GM21529 (cell line): ENCODE data around the gene VSTM5.
A peak's percentile ranks its signal among the peaks of the same experiment; 100 is the strongest.
"Not testable (repeated sequence)": the region's sequence is repeated elsewhere in the genome, so short reads cannot be mapped to it uniquely, and the experiment has no call there.

ENCODE experiments used
- ATAC-seq: cut with Tn5 transposase; IDR thresholded peaks from one replicate; pipeline ENCODE4 v1.9.1; 2021; ENCODE audit not compliant: unreplicated experiment

Gene VSTM5

DNA sequence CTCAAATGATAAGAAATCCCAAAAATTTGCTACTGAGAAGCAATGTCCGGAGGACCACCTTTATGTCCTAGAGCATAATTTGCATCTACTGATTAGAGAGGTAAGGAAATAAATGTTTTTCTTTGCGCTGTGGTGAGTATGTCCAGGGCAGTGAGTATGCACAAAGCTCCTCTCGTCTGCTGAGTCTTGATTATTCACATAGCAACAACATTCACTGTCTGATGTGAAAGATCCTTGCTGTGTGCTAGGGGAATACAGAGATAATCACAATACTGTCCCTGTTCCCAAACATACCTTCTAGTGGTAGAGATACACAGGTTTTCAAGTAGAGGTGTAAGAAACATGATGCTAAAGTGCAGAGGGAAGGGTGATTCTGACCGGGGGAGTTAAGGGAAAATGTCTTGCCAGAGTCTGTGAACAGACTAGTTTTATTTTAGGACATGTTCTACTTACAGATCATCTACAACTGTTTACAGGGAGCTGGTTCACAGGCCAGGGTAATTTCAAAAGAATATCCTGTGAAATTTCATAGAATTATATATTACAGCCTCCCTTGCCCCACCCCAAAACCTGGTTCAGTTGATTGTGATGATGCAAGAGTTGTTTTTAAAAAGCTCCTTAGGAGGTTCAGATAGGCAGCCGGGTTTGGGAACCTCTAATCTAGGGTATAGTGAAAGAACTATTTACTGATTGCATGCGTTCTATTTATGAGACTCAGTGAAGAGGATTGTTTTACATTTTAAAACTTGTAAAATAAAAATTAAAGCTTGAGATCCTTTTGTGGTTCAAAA, 53.8 kb downstream of the VSTM5 start:
- no peak for ATAC-seq

DNA sequence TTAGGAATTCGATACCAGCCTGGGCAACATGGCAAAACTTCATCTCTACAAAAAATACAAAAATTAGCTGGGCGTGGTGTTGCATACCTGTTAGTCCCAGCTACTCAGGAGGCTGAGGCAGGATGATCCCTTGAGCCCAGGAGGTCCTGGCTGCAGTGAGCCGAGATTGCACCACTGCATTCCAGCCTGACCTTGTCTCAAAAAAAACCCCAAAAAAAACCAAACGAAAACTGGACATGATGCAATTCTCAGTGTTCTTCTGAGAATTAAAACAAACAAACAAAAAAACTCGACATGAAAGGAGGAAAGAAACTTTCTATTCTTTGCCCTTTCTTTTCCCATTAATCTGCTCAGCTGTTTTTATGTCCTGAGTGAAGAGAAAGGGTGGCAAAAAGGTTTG, 58.9 kb downstream of the VSTM5 start:
- no peak for ATAC-seq

DNA sequence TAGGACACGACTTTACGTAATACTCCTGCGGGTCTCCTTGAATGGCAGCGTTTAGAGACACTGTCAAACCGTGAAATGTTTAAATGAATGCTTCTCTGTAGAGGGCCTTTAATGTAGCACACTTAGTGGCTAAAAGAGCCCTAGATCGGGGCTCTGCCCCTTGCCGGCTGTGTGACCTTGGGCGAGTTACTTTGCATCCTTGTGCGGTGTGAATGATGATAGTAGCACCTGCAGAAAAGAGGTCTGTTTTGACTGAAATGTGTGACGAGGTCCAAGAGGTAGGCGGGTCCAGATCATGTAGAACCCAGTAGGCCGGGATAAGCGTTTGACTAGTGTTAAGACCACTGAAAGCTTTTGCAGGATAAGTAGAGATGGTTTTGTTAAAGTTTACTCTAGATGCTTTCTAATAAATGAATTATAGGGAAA, 65.5 kb downstream of the VSTM5 start:
- peak; percentile 28 for ATAC-seq

DNA sequence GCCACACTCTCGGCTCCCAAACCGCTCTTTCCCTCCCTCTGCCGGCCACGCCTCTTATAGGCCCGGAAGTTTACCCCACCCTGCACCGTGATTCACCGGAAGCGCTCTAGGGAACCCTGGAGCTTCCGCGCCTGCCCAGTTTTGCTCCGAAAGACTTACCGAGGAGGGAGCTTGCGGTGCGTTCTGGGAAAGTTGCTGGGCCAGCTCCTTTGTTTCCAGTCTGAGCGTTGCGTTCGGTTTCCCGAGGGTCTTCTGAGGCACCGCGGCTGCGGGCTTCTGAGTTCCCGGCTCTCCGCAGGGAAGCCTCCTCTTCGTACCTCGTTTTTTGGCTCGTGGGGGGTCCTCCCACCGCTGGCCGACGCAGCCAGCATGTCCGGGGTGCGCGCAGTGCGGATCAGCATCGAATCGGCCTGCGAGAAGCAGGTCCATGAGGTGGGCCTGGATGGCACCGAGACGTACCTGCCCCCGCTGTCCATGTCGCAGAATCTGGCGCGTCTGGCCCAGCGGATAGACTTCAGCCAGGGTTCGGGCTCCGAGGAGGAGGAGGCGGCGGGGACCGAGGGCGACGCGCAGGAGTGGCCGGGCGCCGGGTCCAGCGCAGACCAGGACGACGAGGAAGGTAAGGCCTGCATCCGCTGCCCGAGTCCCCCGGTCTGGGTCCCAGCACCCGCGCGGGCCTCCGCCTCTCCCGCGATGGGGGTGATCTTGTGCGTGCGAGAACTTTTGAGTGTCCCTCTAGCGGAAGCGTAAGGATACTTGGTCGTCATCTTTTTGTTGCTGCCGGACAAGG, 66.1 kb downstream of the VSTM5 start, which contains the start of gene MED17:
MED17 (plus strand) TSS at position 138 of the 790 bp plus-strand sequence; CDS start at position 370, 232 bp downstream.
- ATAC-seq: peak; percentile 96

DNA sequence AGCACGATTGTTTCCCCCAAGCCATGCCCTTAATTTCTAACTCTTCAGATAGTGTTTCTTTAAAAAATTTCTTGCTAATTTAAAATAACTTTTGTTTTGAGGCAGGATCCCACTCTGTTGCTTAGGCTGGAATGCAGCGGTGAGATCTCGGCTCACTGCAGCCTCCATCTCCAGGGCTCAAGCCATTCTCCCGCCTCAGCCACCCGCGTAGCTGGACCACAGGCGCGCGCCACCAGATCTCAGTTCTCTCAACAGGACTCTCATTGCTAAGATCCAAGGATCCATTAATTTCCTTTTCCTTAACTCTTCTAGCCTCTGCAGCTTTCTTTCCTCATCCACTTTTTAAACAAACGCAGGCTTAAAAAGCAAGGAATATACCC, 66.7 kb downstream of the VSTM5 start:
- peak; percentile 46 for ATAC-seq

DNA sequence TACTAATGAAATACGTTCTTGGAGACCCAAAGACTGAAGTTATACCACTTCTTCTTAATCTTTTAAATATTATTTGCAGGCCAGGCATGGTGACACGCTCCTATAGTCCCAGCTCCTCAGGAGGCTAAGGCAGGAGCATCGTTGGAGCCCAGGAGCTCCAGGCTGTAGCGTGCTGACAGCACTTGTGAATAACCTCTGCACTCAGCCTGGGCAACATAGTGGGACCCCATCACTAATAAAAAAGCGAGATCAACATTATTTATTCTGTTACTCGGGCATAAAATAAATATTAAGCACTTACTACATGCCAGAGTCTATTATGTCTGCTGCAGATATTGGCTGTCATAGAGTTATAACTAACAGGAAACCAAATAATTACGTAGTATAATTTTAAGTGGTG, 67.1 kb downstream of the VSTM5 start:
- no peak for ATAC-seq

DNA sequence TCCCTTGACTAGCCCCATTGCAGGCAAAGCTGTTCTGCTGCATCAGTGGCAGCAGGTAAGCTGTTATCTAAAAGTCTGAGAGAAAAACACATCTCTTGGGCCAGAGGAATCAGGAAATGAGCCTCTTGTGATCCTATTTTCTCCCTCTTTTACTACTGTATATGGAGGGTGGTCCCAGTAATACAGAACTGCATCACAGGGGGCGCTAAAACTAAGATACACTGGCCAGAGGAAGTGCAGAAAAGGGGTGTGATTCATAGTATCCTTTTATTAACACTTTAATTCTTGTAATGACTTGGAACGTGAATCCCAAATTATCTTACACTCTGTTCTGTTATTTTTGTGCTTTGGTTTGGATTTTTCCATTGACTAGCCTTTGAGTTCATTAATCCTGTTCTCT, 75.1 kb downstream of the VSTM5 start:
- no peak for ATAC-seq

DNA sequence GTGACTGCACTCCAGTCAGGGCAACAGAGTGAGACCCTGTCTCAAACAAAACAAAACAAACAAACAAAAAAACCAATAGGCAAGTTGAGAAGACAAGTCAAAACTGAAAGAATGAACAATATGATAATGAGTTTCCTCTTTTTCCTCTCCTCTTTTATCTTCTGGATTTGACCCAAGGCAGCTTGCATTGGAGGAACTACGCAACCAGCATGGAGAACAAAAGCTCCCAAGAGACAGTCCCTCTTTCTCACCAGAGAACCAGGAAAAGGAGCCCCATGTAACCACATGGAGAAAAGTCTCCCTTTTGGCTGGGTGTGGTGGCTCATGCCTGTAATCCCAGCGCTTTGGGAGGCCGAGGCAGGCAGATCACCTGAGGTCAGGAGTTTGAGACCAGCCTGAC, 75.9 kb downstream of the VSTM5 start:
- not testable (repeated sequence) for ATAC-seq

DNA sequence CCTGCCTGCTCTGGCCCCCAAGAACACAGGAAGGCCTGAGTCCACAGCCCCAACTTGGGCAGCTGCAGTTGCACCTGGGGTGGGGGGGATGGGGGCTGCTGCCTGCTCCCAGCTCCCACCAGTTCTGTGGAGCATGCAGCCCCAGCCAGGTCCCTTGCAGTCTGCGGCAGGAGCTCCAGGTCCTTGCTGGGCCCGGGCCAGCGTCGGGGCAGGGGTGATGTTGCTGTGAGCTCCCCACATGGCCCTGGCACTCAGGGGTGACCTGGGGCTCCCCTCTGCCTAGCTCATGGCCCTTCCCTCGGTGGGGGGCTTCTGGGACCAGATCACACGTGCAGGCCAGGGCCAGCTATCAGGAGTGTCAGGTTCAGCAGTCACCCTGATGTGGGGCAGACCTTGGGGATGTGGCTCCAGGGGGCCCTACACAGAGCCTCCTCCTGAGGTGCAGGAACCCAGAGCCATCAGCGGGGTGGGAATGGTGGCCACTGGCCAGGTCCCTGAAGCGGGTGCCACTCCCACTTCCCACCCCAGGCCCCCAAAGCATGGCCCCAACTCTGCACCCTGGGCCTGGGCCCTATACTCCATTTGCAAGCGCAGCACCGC, 76.7 kb downstream of the VSTM5 start:
- ATAC-seq: no peak

DNA sequence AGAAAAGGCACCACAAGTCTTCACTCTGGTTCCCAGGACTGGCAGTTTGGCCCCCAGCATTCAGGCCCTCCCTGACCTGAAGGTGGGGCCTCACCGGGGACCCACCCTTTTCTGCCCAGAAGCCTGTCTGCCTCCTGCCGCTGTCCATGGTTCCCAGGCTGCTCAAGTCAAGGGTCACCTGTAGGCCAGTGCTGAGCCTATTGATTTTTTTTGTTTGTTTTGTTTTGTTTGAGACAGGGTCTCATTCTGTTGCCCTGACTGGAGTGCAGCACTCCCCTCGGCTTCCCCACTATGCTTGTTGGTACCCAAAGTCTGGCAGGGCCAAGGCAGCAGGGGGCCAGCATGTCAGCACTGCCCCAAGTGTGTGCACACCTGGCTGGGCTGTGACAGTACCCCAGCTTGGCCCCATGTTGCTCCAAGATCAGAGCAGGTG, 77.4 kb downstream of the VSTM5 start:
- no peak for ATAC-seq

DNA sequence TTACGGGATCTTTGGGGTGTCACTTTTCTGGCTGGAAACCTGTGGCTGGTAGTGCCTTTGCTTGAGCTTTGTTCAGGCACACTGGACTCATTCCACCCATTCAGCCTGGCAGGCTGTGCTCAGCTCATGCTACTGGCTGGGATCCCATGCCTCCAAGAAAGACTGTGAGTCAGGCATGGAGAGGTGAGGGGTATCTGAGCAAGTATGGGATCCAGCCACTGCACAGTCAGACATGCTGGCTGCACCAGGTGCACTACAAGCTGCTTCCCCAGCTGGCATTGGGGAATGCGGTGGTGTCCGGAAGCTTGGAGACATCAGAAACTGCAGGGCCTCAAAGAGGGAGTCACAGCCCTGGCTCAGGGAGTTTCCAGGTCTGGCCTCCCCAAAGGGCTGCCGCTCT, 78.3 kb downstream of the VSTM5 start:
- no peak for ATAC-seq

DNA sequence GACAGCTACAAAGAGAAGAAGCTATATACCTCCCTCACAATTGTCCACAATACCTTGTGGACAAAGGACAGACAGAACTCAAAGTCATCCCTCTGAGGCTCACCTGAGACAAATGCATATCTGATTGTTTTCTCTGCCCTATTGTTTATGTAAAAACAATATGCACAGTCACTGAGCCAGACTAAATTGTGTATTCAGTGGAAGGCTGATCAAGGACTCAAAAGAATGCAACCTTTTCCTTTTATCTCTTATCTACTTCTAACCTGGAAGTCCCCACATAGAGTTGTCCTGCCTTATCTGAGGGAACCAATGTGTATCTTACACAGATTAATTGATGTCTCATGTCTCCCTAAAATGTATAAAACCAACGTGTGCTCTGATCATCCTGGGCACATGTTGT, 80.3 kb downstream of the VSTM5 start:
- ATAC-seq: no peak
